RWPE1 (cell line): ENCODE data around the gene SNX33.
A peak's percentile ranks its signal among the peaks of the same experiment; 100 is the strongest.

Source experiments
- CTCF ChIA-PET: fragments of 350-600 bp; sonication (Branson Sonifier 250); formaldehyde crosslinking; extraction: SDS; loops from one replicate; lab custom pipeline; 2021; lab: Yijun Ruan, JAX
- POLR2A ChIA-PET: fragments of 400-600 bp; formaldehyde crosslinking; extraction: SDS; loops from one replicate; lab custom pipeline; 2020; ENCODE audit warnings: antibody characterized with exemption; ENCODE audit not compliant: low non-redundant PET; lab: Yijun Ruan, JAX
- DNase-seq: peaks from one replicate; pipeline ENCODE4 v3.0.0; 2012; ENCODE audit warnings: low spot score
- H3K27ac ChIP-seq: fragments of 450-650 bp; 2 replicates; pipeline ENCODE4 v1.5.1; 2017
- CTCF ChIP-seq: fragments of 450-650 bp; conservative IDR thresholded peaks from 2 replicates; pipeline ENCODE4 v1.5.1; 2017; ENCODE audit warnings: low read depth, mild to moderate bottlenecking

The SNX33 gene

GRCh38 chr15:75659928-75660645 is 12.4 kb downstream of the SNX33 start:
- H3K27ac ChIP-seq: peak overlapping the region; percentile 98
- ChIA-PET POLR2A (interaction anchor here (1.2 to 1.9 kb wide), 3 partner anchors 8 to 20 kb away, joined by 4 to 8 read pairs (median 6); partner anchors contain the start of gene IMP3), CTCF (interaction anchor here (0.6 to 0.8 kb wide), 2 partner anchors 9 to 23 kb away, joined by 4 read pairs; no protein-coding TSS in a partner anchor)
- TF ChIP-seq CTCF: no peak
- DNase-seq: no peak

GRCh38 chr15:75661100-75661755 is 13.5 kb downstream of the SNX33 start:
- DNase-seq: peak; percentile 96
- peak overlapping the region; percentile 98 for H3K27ac ChIP-seq
- ChIA-PET POLR2A (interaction anchor here (0.6 to 1.9 kb wide), 7 partner anchors 9 to 293 kb away, joined by 3 to 8 read pairs (median 4); partner anchors contain the start of genes IMP3, MAN2C1 and SNX33), CTCF (interaction anchor here (0.5 to 1.5 kb wide), 5 partner anchors 14 to 50 kb away, joined by 3 to 9 read pairs (median 4); partner anchors contain the start of gene SNX33)
- TF ChIP-seq CTCF: no peak

- ChIA-PET CTCF (interaction anchor here (1.0 to 1.5 kb wide), 3 partner anchors 14 to 22 kb away, joined by 3 to 9 read pairs (median 4); partner anchors contain the start of gene SNX33), POLR2A (interaction anchor here (1.2 to 1.9 kb wide), 4 partner anchors 10 to 294 kb away, joined by 3 to 8 read pairs (median 7); partner anchors contain the start of genes IMP3, MAN2C1 and SNX33)
- no peak for DNase-seq
- H3K27ac ChIP-seq: peak overlapping the region; percentile 98
- TF ChIP-seq CTCF: no peak
Measured at GRCh38 chr15:75661756-75662140, 14.0 kb downstream of the SNX33 start.

GRCh38 chr15:75662823-75663519 is 15.3 kb downstream of the SNX33 start:
- TF ChIP-seq CTCF: no peak
- POLR2A ChIA-PET: no interaction called here
- DNase-seq: no peak
- H3K27ac ChIP-seq: peak overlapping the region; percentile 98
- CTCF ChIA-PET: no interaction called here

- no peak for DNase-seq
- H3K27ac ChIP-seq: peak overlapping the region; percentile 98
- no peak for TF ChIP-seq CTCF
- ChIA-PET CTCF (interaction anchor here (0.7 kb wide), 1 partner anchor 50 kb away, joined by 3 read pairs; no protein-coding TSS in a partner anchor), POLR2A (no interaction called here)
Measured at GRCh38 chr15:75663931-75664421, 16.3 kb downstream of the SNX33 start.
